Umbilical cord (tissue), 2 donors: ENCODE measurements around the gene TEFM. TPM values are rescaled to one million over a fixed set of nuclear protein-coding genes. Genes with fewer than 3 reads are reported as not detected.
"Not testable (repeated sequence)": the region's sequence is repeated elsewhere in the genome, so short reads cannot be mapped to it uniquely, and the experiment has no call there.

Experiments
- DNase-seq: peaks from one replicate; pipeline ENCODE4 v3.0.0-alpha.2; 2015; ENCODE audit warnings: low spot score
- total RNA-seq: library from RNA; depleted of rRNA; stranded (reverse); fragments of >200 nt; gene quantifications from one replicate; pipeline ENCODE4 v1.2.3, GENCODE V29; 2014; ENCODE audit warnings: low replicate concordance; ENCODE audit not compliant: insufficient read depth

Gene TEFM
- 23.8 TPM for total RNA-seq

GRCh38 chr17:30906101-30906911 lies at the start of gene TEFM:
TEFM (minus strand) TSS chr17:30906238; CDS start chr17:30906198, 40 bp downstream.
- DNase-seq: peak; percentile 93

- DNase-seq: peak; percentile 48
These were observed 48.2 kb upstream of the TEFM start for GRCh38 chr17:30954046-30954830.

- peak; percentile 35 for DNase-seq
These were observed 46.8 kb upstream of the TEFM start for GRCh38 chr17:30952638-30953393.

GRCh38 chr17:30950669-30951399 lies 44.8 kb upstream of the TEFM start:
- peak; percentile 97 for DNase-seq

GRCh38 chr17:30950189-30950588 lies 44.2 kb upstream of the TEFM start:
- no peak for DNase-seq

GRCh38 chr17:30947796-30948195 lies 41.8 kb upstream of the TEFM start:
- DNase-seq: no peak

- no peak for DNase-seq
These were observed 36.5 kb upstream of the TEFM start for GRCh38 chr17:30942308-30943079.

GRCh38 chr17:30939051-30939689 lies 33.1 kb upstream of the TEFM start:
- DNase-seq: no peak

GRCh38 chr17:30933966-30934365 lies 27.9 kb upstream of the TEFM start:
- peak; percentile 10 for DNase-seq

GRCh38 chr17:30931582-30931981 lies 25.5 kb upstream of the TEFM start:
- not testable (repeated sequence) for DNase-seq

GRCh38 chr17:30930495-30930894 lies 24.5 kb upstream of the TEFM start:
- DNase-seq: no peak

GRCh38 chr17:30929861-30930260 lies 23.8 kb upstream of the TEFM start:
- not testable (repeated sequence) for DNase-seq

GRCh38 chr17:30929081-30929633 lies 23.1 kb upstream of the TEFM start:
- DNase-seq: no peak

GRCh38 chr17:30928584-30928983 lies 22.5 kb upstream of the TEFM start:
- no peak for DNase-seq

- DNase-seq: no peak
These were observed 21.7 kb upstream of the TEFM start for GRCh38 chr17:30927756-30928155.

- no peak for DNase-seq
These were observed 20.5 kb upstream of the TEFM start for GRCh38 chr17:30926516-30926915.

- DNase-seq: no peak
These were observed 18.3 kb upstream of the TEFM start for GRCh38 chr17:30924341-30924740.

GRCh38 chr17:30922235-30923030 lies 16.4 kb upstream of the TEFM start:
- DNase-seq: peak; percentile 8
